PC-9 (cell line): ENCODE data around the gene CCK.

Experiments
- CTCF ChIP-seq: fragments of 200-600 bp; sonication (generic); conservative IDR thresholded peaks from 2 replicates; pipeline ENCODE4 v1.6.1; 2017; ENCODE audit warnings: mixed run types, antibody characterized with exemption, mild to moderate bottlenecking, moderate library complexity
- EZH2 ChIP-seq: fragments of 200-600 bp; sonication (generic); IDR thresholded peaks from 2 replicates; pipeline ENCODE4 v1.8.0; 2017; ENCODE audit warnings: antibody characterized with exemption, low read depth

- TF ChIP-seq CTCF (no peak), EZH2 (no peak)
Observed at GRCh38 chr3:42264399-42265058, 1.5 kb downstream of the CCK start.
